CD4-positive, alpha-beta T cell treated with Interferon gamma for 1 hour (primary cell): ENCODE results near the gene NMUR2.

Experiments used
- DNase-seq: peaks from one replicate; pipeline ENCODE4 v3.0.0-alpha.2; 2020

The NMUR2 gene

DNA sequence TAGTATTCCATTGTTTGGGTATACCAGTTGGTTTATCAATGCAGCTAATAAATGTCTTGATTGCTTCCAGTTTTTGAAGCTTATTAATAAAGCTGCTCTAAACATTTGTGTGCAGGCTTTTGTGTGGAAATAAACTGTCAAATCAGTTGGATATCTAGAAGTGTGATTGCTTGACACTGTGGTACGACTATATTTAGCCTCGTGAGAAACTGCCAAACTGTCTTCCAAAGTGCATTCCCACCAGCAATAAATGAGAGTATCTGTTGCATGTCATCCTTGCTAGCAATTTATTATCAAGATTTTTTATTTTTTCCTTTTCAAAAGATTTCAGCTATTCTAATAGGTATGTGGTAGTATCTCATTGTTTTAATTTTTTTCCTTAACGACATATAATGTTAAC is 37.5 kb downstream of the NMUR2 start:
- DNase-seq, result no peak

DNA sequence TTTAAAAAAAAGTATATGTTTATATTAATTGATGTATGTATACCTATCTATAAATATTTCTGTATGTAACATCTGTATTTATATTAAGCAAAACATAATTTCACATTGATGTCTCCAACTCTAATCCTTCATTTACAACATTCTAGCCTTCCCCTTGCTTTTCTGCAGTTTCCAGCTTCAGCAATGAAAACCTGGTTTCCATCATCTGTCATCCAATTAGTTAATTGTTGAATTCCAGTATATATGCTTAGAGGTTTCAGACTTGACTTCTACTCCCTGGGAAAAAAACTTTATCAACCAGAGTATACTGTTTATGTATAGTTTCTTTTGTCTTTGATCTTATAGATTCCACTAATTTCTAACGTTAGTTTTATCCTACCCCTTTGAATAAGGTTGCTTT is 38.4 kb downstream of the NMUR2 start:
- DNase-seq, result no peak

- DNase-seq, result no peak
Measured at GRCh38 chr5:152364899-152365298, 40.2 kb downstream of the NMUR2 start.

- DNase-seq, result no peak
Measured at GRCh38 chr5:152364172-152364571, 40.9 kb downstream of the NMUR2 start.

- no peak for DNase-seq
Measured at GRCh38 chr5:152358861-152359568, 46.1 kb downstream of the NMUR2 start.

- no peak for DNase-seq
Measured at GRCh38 chr5:152356506-152356905, 48.6 kb downstream of the NMUR2 start.

DNA sequence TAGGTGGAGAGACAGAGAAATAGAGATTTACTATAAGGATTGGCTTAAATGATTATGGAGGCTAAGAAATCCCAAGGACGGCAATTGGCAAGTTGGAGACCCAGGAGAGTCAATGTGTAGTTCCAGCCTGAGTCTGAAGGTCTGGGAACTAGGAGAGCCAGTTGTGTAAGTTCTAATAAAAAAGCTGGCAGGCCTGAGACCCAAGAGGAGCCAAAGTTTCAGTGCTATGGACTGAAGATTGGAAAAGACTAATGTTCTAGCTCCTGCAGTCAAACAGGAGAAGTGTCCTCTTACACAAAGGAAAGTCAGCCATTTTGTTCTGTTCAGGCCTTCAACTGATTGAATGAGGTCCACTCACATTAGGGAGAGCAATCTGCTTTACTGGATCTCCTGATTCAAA is 50.0 kb downstream of the NMUR2 start:
- no peak for DNase-seq

- no peak for DNase-seq
Measured at GRCh38 chr5:152353001-152353400, 52.1 kb downstream of the NMUR2 start.

DNA sequence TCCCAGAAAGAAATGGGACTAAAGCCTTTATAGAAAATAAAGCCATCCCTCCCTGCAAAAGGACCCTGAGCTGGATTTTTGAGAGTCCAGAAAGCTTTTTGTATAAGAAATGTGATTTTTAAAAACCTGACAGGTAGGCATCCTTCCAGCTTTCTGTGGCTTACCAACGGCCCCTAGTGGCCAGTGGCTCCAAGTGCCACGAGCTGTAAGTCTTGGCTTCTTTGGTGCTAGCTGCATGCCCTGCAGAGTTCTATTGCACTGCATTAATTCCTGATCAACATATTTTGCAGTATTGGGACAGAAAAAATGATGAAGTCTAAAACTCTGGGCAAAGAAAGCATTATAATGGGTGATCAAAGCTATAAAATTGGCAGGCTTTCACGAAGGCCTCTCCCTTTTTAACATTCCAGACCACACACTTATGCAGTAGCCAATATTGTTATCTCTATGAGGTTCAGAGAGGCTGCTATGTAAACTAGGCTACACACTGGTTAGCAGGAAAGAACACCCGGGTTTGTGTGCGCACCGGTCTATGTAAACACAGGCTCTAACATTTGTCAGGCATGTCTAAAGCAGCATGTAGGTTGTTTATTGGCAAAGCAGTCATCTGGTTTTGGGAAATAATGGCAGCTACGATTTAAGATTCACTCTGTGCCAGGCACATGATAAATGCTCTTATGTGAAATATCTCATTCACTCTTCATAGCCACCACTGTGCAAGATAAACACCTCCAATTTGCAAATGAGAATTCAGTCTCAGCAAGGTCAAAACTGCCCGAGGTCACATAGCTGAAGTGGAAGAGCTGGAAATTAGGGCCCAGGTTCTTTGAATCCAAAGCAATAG is 55.2 kb downstream of the NMUR2 start:
- no peak for DNase-seq
